AG09309 (cell line): ENCODE data around the gene PRDM16.
"Not testable (repeated sequence)": the region's sequence is repeated elsewhere in the genome, so short reads cannot be mapped to it uniquely, and the experiment has no call there.

ENCODE experiments used
- DNase-seq: peaks from one replicate; pipeline ENCODE4 v3.0.0-alpha.2; 2010; ENCODE audit warnings: low read depth
- H3K4me3 ChIP-seq: 2 replicates; pipeline ENCODE4 v1.5.1; 2011; ENCODE audit warnings: mild to moderate bottlenecking, low read depth, low read length, moderate library complexity; ENCODE audit not compliant: control insufficient read depth
- CTCF ChIP-seq: IDR thresholded peaks from 2 replicates; pipeline ENCODE4 v1.5.1; 2011; ENCODE audit warnings: mild to moderate bottlenecking, low read depth, low read length, inconsistent platforms; ENCODE audit not compliant: insufficient read depth, control insufficient read depth; ENCODE audit errors: missing control alignments

PRDM16 gene

GRCh38 chr1:3085721-3086120 lies 16.7 kb downstream of the PRDM16 start:
- no peak overlapping the region for H3K4me3 ChIP-seq
- DNase-seq: no peak
- no peak for TF ChIP-seq CTCF

- DNase-seq: no peak
- TF ChIP-seq CTCF: no peak
- no peak overlapping the region for H3K4me3 ChIP-seq
Measured at GRCh38 chr1:3086272-3086974, 17.4 kb downstream of the PRDM16 start.

DNA sequence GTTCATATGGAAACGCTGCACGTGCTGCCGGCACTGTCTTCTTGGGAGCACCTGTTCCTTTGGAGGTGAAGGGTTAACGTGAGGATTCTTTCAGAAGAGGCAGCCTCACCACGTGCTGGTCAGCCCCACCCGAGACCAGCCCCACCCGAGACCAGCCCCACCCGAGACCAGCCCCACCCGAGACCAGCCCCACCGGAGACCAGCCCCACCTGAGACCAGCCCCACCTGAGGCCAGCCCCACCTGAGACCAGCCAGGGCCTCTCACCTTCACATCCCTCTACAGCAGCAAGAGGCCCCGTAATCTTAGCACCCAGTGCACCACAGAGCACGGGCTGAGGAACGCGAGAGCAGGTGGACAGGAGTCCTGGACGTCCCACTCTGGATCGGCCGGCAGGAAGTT lies 18.0 kb downstream of the PRDM16 start:
- no peak for TF ChIP-seq CTCF
- H3K4me3 ChIP-seq: no peak overlapping the region
- no peak for DNase-seq

DNA sequence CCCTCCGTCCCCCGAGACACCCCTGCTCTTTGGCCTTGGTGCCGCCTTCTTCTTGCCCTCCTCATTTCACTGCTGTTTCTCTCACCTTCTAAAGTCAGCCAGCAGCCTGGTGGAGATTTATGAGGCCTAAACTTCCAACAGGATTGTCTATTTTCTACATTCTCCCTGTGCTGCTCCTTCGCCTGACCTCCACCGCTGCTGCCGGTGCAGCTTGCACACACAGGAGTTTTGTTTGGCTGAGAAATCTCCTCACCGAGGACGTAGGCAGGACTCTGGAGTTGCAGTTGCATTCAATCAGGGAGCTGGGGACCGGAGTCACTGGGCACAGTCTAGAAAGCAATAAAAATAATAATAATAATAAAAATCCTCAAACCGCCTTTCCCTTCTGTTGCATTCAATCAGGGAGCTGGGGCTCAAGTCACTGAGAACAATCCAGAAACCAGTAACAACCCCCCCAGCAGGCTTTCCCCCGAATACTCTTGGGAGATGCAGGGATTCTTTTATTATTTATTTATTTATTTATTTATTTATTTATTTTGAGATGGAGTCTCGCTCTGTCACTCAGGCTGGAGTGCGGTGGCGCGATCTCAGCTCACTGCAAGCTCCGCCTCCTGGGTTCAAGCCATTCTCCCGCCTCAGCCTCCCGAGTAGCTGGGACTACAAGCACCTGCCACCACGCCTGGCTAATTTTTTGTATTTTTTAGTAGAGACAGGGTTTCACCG lies 19.1 kb downstream of the PRDM16 start:
- H3K4me3 ChIP-seq, DNase-seq: not testable (repeated sequence)

GRCh38 chr1:3089490-3089889 lies 20.5 kb downstream of the PRDM16 start:
- no peak overlapping the region for H3K4me3 ChIP-seq
- DNase-seq: no peak
- no peak for TF ChIP-seq CTCF

DNA sequence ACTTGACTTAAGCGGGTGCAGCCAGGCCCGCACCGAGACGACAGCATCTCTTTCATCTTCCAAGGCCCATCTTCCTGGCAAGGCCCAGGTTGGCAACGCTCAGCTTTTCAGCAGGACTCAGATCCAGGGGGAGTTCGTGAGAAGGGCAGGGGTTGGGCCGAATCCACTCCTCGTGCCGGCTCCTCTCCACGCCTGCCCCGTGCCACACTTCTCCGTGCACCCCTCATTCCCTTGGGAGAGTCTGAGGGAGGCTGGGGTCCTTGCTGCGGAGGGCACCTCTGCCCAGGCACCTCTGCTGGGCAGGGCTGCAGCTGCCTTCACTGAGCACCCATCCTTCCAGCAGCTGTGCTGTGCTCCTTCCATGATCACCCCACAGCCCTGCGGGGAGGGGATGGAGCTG lies 22.3 kb downstream of the PRDM16 start:
- H3K4me3 ChIP-seq: no peak overlapping the region
- no peak for DNase-seq
- TF ChIP-seq CTCF: no peak

- DNase-seq: no peak
- no peak for TF ChIP-seq CTCF
- H3K4me3 ChIP-seq: no peak overlapping the region
Measured at GRCh38 chr1:3092530-3092929, 23.5 kb downstream of the PRDM16 start.
